Astrocyte (in vitro differentiated cells and primary cell): ENCODE data around the gene ANKLE2. TPM values are rescaled to one million over a fixed set of nuclear protein-coding genes. Genes with fewer than 3 reads are reported as not detected.

ENCODE experiments used
- DNase-seq: peaks from one replicate; pipeline ENCODE4 v3.0.0-alpha.2; 2010; ENCODE audit warnings: low read depth
- FAIRE-seq: peaks from 2 replicates; lab custom pipeline; 2011; peaks lifted over from hg19 to GRCh38; lab: Jason Lieb, UNC
- H2AFZ ChIP-seq: 2 replicates; pipeline ENCODE4 v1.6.0; 2012; ENCODE audit warnings: low read depth, low read length, inconsistent platforms
- H3K27ac ChIP-seq: 2 replicates; pipeline ENCODE4 v1.5.1; 2011; ENCODE audit warnings: low read depth, low read length, inconsistent platforms
- H3K27me3 ChIP-seq: 2 replicates; pipeline ENCODE4 v1.6.0; 2011; ENCODE audit warnings: low read length, inconsistent platforms; ENCODE audit not compliant: insufficient read depth
- H3K36me3 ChIP-seq: 2 replicates; pipeline ENCODE4 v1.5.1; 2011; ENCODE audit warnings: low read length, inconsistent platforms; ENCODE audit not compliant: insufficient read depth
- H3K4me1 ChIP-seq: 2 replicates; pipeline ENCODE4 v1.5.1; 2011; ENCODE audit warnings: low read length, inconsistent platforms; ENCODE audit not compliant: insufficient read depth
- H3K4me2 ChIP-seq: 2 replicates; pipeline ENCODE4 v1.6.0; 2012; ENCODE audit warnings: low read length, inconsistent platforms
- H3K4me3 ChIP-seq: 2 replicates; pipeline ENCODE4 v1.5.1; 2011; ENCODE audit warnings: low read depth, mild to moderate bottlenecking, low read length, inconsistent platforms; ENCODE audit not compliant: insufficient read depth
- H3K79me2 ChIP-seq: 2 replicates; pipeline ENCODE4 v1.6.0; 2012; ENCODE audit warnings: mild to moderate bottlenecking, low read length, inconsistent platforms; ENCODE audit not compliant: insufficient read depth
- H3K9ac ChIP-seq: 2 replicates; pipeline ENCODE4 v1.6.0; 2012; ENCODE audit warnings: mild to moderate bottlenecking, low read length, inconsistent platforms
- H3K9me3 ChIP-seq: 2 replicates; pipeline ENCODE4 v1.5.1; 2012; ENCODE audit warnings: low read depth, mild to moderate bottlenecking, low read length, inconsistent platforms; ENCODE audit not compliant: insufficient read depth
- H4K20me1 ChIP-seq: 2 replicates; pipeline ENCODE4 v1.6.0; 2012; ENCODE audit warnings: low read length, inconsistent platforms; ENCODE audit not compliant: insufficient read depth
- H3K27ac Mint-ChIP-seq: one replicate; pipeline ENCODE4 v1.8.0; 2021; ENCODE audit warnings: mild to moderate bottlenecking, mixed read lengths; ENCODE audit not compliant: unreplicated experiment
- H3K27me3 Mint-ChIP-seq: one replicate; pipeline ENCODE4 v1.8.0; 2021; ENCODE audit warnings: low read depth, mixed read lengths; ENCODE audit not compliant: unreplicated experiment
- H3K36me3 Mint-ChIP-seq: one replicate; pipeline ENCODE4 v1.8.0; 2021; ENCODE audit warnings: low read depth, mixed read lengths; ENCODE audit not compliant: unreplicated experiment
- H3K4me1 Mint-ChIP-seq: one replicate; pipeline ENCODE4 v1.8.0; 2021; ENCODE audit warnings: low read depth, mixed read lengths; ENCODE audit not compliant: unreplicated experiment
- H3K4me3 Mint-ChIP-seq: one replicate; pipeline ENCODE4 v1.8.0; 2021; ENCODE audit warnings: mild to moderate bottlenecking, moderate library complexity, mixed read lengths; ENCODE audit not compliant: unreplicated experiment
- H3K9me3 Mint-ChIP-seq: one replicate; pipeline ENCODE4 v1.8.0; 2021; ENCODE audit warnings: mild to moderate bottlenecking, mixed read lengths; ENCODE audit not compliant: unreplicated experiment
- EZH2 ChIP-seq: IDR thresholded peaks from 2 replicates; pipeline ENCODE4 v1.6.1; 2012; ENCODE audit warnings: mild to moderate bottlenecking, low read length, inconsistent platforms; ENCODE audit not compliant: insufficient read depth
- total RNA-seq: library from RNA; stranded (reverse); gene quantifications from 2 replicates; pipeline ENCODE4 v1.2.1, GENCODE V29; 2021
- TF ChIP-seq, protein P1 (sequence below): IDR thresholded peaks from 2 replicates; pipeline ENCODE4 v1.5.1; 2011; ENCODE audit warnings: low read depth, mild to moderate bottlenecking, inconsistent platforms, low read length, moderate library complexity; ENCODE audit not compliant: insufficient read depth

The ANKLE2 gene
- total RNA-seq, 1 donor from 2014 or later, result 140 TPM

DNA sequence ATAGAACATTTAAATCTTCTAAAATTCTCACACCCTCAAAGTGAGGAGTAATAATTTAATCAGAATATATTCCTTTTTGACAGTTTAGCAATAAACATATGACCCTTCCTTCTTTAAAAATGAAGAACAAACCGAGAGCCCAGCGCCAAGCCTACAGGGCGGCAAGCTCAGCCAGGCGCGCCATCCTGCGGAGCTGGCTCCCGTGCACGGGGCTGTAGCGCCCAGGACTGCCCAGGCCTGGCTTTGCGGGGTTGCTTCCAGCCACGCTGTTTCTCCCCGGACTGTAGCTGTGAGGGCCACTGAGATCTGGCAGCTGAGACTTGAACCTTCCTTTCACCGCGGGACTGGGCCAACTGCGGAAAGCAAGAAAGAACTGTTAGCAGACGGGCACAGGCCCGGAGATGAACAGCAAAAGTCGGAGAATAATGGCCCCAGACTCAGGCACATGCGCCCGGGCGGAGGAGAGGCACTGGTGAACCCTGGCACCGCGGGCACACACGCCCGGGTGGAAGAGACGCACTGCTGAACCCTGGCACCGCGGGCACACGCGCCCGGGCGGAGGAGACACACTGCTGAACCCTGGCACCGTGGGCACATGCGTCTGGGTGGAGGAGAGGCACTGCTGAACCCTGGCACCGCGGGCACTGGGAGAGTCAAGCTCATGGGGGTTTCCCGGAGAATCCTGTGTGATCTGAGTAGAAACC lies 34.4 kb downstream of the ANKLE2 start:
- no peak for DNase-seq
- Histone ChIP-seq H3K79me2 (peaks cover 58% of the 10 kb centered on the region), H3K9me3 (no peaks in the 10 kb centered on the region), H4K20me1 (peaks cover 90% of the 10 kb centered on the region), H3K4me3 (no peak overlapping the region), H2AFZ (no peak overlapping the region), H3K9ac (no peak overlapping the region), H3K4me2 (no peak overlapping the region), H3K4me1 (peaks cover 11% of the 10 kb centered on the region), H3K27ac (no peak overlapping the region), H3K27me3 (no peaks in the 10 kb centered on the region), H3K36me3 (peaks cover 54% of the 10 kb centered on the region)
- Mint-ChIP-seq H3K27me3 (no peaks in the 10 kb centered on the region), H3K27ac (no peak overlapping the region), H3K9me3 (no peaks in the 10 kb centered on the region), H3K36me3 (peaks cover 34% of the 10 kb centered on the region), H3K4me1 (peaks cover 3% of the 10 kb centered on the region), H3K4me3 (no peak overlapping the region)
- TF ChIP-seq, protein P1, sequence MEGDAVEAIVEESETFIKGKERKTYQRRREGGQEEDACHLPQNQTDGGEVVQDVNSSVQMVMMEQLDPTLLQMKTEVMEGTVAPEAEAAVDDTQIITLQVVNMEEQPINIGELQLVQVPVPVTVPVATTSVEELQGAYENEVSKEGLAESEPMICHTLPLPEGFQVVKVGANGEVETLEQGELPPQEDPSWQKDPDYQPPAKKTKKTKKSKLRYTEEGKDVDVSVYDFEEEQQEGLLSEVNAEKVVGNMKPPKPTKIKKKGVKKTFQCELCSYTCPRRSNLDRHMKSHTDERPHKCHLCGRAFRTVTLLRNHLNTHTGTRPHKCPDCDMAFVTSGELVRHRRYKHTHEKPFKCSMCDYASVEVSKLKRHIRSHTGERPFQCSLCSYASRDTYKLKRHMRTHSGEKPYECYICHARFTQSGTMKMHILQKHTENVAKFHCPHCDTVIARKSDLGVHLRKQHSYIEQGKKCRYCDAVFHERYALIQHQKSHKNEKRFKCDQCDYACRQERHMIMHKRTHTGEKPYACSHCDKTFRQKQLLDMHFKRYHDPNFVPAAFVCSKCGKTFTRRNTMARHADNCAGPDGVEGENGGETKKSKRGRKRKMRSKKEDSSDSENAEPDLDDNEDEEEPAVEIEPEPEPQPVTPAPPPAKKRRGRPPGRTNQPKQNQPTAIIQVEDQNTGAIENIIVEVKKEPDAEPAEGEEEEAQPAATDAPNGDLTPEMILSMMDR, result no peak
- TF ChIP-seq EZH2, result no peak
- no peak for FAIRE-seq

DNA sequence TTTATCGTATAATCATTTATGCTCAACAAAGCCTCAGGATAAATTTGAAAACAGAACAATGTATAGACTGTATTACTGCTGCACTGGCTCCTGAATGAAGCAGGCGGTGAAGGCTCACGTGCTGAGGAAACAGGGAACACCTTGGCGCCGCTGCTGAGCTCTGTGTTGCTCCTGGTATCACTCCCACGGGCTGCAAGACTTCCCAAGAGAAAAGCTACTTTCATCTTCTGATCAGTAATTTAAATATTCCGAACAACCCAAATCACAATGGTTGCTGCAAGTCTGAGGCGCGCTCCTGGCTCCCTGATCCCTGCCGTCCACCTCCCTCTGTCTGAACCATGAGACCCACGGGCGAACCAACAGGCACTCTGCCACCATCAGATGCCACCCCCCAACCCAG lies 35.2 kb downstream of the ANKLE2 start:
- H3K4me1 Mint-ChIP-seq, result peaks cover 3% of the 10 kb centered on the region
- peaks cover 58% of the 10 kb centered on the region for H3K79me2 ChIP-seq
- H3K4me3 Mint-ChIP-seq, result no peak overlapping the region
- no peaks in the 10 kb centered on the region for H3K27me3 ChIP-seq
- no peak for FAIRE-seq
- no peak overlapping the region for H3K4me3 ChIP-seq
- H3K9me3 ChIP-seq, result no peaks in the 10 kb centered on the region
- peaks cover 34% of the 10 kb centered on the region for H3K36me3 Mint-ChIP-seq
- H4K20me1 ChIP-seq, result peaks cover 93% of the 10 kb centered on the region
- DNase-seq, result no peak
- H3K4me2 ChIP-seq, result no peak overlapping the region
- H3K27ac ChIP-seq, result no peak overlapping the region
- H2AFZ ChIP-seq, result no peak overlapping the region
- no peaks in the 10 kb centered on the region for H3K9me3 Mint-ChIP-seq
- no peak for TF ChIP-seq EZH2
- TF ChIP-seq, protein P1, result no peak
- H3K27ac Mint-ChIP-seq, result no peak overlapping the region
- peaks cover 53% of the 10 kb centered on the region for H3K36me3 ChIP-seq
- H3K9ac ChIP-seq, result no peak overlapping the region
- H3K27me3 Mint-ChIP-seq, result no peaks in the 10 kb centered on the region
- peaks cover 11% of the 10 kb centered on the region for H3K4me1 ChIP-seq
